CD1c-positive myeloid dendritic cell (primary cell): ENCODE results near the gene NUDT14.

Experiments used
- DNase-seq: peaks from one replicate; pipeline ENCODE4 v3.0.0-alpha.2; 2016; ENCODE audit errors: extremely low spot score

The NUDT14 gene

DNA sequence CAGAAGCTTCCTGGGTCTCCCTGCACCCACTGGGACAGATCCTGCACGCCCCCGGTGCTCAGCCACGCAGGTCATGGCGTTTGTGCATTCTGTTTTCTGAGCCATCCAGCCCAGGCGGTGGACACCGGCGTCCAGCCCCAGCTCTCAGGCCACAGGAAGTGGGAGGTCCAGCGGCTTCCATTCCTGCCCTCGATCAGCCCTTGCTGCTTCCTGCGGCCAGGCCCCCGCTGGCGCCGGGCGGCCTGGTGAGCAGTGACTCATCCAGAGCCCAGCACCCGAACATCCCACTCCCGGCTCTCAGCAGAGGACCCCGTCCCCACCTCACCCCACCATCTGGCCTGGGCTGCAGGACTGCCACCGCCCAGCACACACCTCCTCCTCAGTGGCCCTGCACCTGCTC is 18.0 kb upstream of the NUDT14 start:
- no peak for DNase-seq

GRCh38 chr14:105198588-105198987 is 17.5 kb upstream of the NUDT14 start:
- no peak for DNase-seq

DNA sequence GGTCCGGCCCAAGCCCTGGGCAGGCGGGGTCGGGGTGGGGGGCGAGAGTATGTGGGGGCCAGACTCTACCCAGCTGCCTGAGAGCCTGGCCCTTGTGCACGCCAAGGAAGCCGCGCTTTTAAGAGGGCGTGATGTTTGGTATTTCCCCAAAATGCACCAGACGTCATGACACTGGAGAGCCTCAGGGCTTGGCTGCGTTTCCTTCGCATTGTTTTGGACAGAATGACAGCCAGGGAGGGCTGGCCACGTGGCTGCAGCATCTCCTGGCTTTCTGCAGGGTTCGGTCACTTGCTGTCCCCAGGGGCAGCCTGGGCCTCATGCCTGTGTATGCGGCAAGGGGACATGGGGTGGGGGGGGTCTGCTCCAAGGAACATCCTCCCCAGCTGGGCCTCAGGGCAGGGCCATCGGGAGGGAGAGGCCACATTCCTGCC is 16.1 kb upstream of the NUDT14 start:
- peak; percentile 75 for DNase-seq

DNA sequence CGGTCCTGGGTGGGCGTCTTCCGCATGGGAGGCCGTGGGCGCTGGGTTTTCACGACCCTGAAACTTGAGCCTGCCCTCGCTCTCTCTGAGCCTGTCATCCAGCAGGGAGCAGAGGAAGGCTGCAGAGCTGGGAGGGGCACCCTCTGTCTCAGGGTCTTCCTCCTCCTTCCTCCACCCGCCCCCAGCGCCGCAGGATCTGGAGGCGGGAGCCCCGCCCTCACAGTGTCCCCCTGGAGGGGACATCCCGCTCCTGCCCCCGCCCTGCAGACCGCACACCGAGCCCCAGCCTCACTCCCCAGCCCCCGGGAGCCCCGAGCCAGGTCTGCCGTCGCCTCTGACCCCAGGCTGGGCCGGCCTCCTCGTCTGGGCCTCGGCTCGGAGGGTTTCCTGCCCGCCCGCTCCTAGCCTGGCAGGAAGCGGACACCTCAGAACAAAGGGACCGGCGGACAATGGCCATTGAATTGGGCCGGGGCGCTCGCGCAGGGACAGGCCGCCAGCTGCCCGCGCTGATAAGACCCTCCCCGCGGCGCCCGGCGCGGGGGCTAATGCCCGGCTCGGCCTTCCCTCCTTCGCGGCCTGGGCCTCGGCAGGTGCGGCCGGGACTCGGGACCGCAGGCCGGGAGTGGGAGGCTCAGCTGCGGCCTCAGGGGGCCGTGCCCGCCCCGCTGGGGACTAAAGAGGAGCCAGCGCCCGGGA is 15.3 kb upstream of the NUDT14 start:
- no peak for DNase-seq

DNA sequence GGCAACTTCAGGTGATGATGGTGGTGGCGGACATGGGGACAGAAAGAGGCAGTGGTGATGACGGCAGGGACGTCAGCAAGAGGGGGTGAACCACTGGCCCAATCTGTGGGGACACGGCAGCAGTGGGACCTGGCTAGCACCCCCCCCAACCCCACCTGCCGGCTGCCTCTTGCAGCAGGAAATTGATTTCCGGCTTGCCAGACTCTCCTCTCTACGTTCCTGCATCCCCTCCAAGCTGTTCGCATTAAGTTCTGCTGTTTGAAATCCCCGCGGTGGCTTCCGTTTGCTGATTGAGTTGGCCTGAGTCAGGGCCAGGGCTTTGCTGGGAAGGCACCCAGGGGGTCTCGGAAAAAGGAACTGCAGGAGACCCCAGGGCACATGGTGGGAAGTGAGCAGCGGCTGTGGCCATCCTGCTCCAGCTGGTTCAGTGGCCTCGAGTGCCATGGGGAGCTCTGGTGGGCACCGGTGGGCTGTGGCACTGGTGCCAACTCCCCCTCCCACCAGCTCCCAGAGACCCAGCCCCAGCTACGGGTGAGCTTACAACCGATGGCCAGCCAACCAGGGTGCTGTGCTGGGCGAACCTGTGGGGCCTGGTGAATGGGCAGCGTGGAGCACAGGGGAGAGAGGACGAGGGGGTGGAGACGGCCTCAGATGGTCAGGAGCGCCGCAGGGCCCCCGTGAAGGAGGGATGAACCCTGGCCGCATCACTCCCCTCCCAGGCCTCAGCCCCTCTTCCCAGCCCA is 14.6 kb upstream of the NUDT14 start:
- peak; percentile 32 for DNase-seq

GRCh38 chr14:105195051-105195450 is 13.9 kb upstream of the NUDT14 start:
- DNase-seq = no peak

DNA sequence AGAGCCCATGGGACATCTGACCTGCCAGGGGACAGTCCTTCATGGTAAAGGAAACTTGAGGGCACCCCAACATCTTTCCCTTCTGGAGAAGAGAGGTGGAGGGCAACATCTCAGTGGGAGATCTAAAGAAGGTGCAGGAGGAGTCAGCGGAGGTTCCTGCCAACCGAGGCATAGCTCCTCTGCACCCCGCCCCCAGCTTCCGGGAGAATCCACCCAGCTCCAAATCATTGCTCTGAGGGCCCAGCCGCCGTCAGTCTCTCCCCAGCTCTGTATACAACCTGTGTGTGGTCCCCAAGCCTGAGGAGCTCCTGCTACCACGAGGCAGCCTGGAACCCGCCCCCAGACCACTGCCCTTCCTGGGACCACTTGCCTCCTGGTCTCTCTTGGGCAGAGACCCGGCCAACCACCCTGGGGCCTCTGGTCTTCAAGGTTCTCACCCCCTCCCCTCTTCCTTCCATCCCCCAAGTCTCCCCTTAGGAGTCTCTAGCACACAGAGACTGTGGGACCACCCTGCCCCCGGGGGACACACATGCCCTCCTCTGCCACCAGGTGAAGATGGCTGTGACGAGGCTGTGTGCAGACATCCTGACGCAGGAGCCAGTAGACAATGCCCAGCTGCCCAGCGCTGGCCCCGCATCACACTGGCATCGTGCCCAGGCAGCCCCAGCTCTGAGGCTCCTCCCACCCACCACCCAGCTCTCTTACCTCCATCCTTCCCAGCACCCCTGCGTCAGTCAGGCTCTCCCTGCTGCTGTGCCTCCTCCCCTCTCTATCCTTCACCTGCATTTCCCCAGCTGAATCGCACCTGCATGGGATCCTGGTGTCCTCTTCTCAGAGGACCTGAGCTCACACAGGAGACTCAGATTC is 13.0 kb upstream of the NUDT14 start:
- no peak for DNase-seq

- peak; percentile 71 for DNase-seq
Observed at GRCh38 chr14:105192866-105193731, 12.0 kb upstream of the NUDT14 start.

GRCh38 chr14:105187935-105188524 is 6.9 kb upstream of the NUDT14 start:
- DNase-seq = no peak

DNA sequence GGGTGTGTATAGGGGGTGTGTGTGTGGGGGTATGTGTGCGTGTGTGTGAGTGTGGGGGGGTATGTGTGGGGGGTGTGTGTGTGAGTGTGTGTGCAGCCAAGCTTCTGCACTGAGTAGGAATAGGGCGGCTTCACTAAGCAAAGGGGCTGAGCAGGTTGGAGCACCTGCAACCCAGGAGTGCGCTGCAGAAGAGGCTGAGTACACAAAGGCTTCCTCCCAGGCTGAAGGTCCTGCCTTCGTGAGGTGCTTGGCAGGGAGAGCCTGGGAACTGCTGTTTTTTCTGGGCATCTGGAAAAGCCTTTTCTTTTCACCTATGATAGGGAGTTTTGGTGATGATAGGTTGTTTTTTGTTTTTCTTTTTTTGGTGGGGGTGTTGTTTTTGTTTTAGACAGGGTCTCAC is 6.0 kb upstream of the NUDT14 start:
- DNase-seq = no peak

GRCh38 chr14:105185973-105186372 is 4.9 kb upstream of the NUDT14 start:
- DNase-seq = no peak

GRCh38 chr14:105185001-105185400 is 3.9 kb upstream of the NUDT14 start:
- no peak for DNase-seq

- DNase-seq = no peak
Observed at GRCh38 chr14:105184461-105184860, 3.3 kb upstream of the NUDT14 start.

- DNase-seq = no peak
Observed at GRCh38 chr14:105182296-105183020, 1.3 kb upstream of the NUDT14 start.

- no peak for DNase-seq
Observed at GRCh38 chr14:105181549-105182295, 610 bp upstream of the NUDT14 start.

- no peak for DNase-seq
Observed at GRCh38 chr14:105179191-105179590, 1.9 kb downstream of the NUDT14 start.

DNA sequence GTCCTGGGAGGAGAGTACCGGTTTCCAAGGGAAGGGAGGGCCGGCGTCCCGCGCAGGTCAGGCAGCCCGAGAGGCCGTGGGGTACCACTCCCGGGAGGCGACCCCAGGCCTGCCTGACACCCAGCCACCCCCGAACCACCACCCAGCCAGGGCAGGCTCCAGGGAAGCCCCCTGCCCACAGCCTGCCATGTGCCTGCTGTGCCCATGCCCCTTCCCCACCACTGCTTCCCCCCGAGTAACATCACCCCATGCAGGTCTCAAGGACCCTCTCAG is 2.3 kb downstream of the NUDT14 start:
- no peak for DNase-seq

- DNase-seq = no peak
Observed at GRCh38 chr14:105178069-105178867, 2.8 kb downstream of the NUDT14 start.

DNA sequence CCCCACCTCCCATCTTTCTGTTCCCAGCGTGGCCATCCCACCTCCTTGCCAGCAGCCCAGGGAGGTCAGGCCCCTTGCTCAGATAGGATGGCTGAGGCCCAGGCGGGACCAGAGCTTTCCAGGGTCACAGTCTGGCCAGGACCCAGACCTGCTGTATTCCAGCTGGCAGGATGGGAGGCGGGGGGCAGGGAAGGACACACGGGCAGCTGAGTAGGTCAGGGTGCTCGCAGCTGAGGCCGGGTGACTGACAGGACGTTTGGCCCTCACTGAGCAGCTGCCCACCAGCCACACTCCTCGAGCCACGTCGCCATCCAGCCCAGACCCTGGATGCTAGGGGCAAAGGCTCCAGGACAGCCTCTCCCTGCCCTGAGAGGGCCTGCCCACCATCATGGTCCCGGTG is 4.0 kb downstream of the NUDT14 start:
- no peak for DNase-seq
